Temporal lobe (tissue), 1 donor: Measurements from ENCODE around the gene OR5D13. TPM values are rescaled to one million over a fixed set of nuclear protein-coding genes. Genes with fewer than 3 reads are reported as not detected.

Source experiments
- total RNA-seq: library from RNA; depleted of rRNA; stranded (reverse); fragments of >200 nt; gene quantifications from one replicate; pipeline ENCODE4 v1.2.3, GENCODE V29; 2014

OR5D13 gene
- total RNA-seq, 1 donor from 2014 or later, result not detected

Other genes starting within 250 kb of the OR5D13 start
- gene OR4C15, start 219.0 kb upstream of the OR5D13 start, total RNA-seq, result not detected
- gene OR4C16, start 201.3 kb upstream of the OR5D13 start, total RNA-seq, result not detected
- gene OR4C11, start 165.8 kb upstream of the OR5D13 start, total RNA-seq, result not detected
- gene OR4P4, start 138.3 kb upstream of the OR5D13 start, total RNA-seq, result not detected
- not detected for gene OR4S2, start 125.1 kb upstream of the OR5D13 start, total RNA-seq
- gene OR4C6, start 111.2 kb upstream of the OR5D13 start, total RNA-seq, result not detected
- gene OR5D14, start 22.1 kb downstream of the OR5D13 start, total RNA-seq, result not detected
- not detected for gene OR5L1, start 37.9 kb downstream of the OR5D13 start, total RNA-seq
- gene OR5D18, start 46.2 kb downstream of the OR5D13 start, total RNA-seq, result not detected
- gene OR5L2, start 53.8 kb downstream of the OR5D13 start, total RNA-seq, result not detected
- not detected for gene OR5D16, start 65.3 kb downstream of the OR5D13 start, total RNA-seq
- gene TRIM51, start 109.9 kb downstream of the OR5D13 start, total RNA-seq, result not detected
- gene OR5W2, start 141.1 kb downstream of the OR5D13 start, total RNA-seq, result not detected
- gene OR5I1, start 163.0 kb downstream of the OR5D13 start, total RNA-seq, result not detected
- gene OR10AG1, start 196.5 kb downstream of the OR5D13 start, total RNA-seq, result not detected
- gene OR5F1, start 221.2 kb downstream of the OR5D13 start, total RNA-seq, result not detected